Smooth muscle cell (in vitro differentiated cells): Measurements from ENCODE around the gene VPS37D. TPM values are rescaled to one million over a fixed set of nuclear protein-coding genes. Genes with fewer than 3 reads are reported as not detected.

Experiments used
- DNase-seq: peaks from one replicate; lab custom pipeline; 2025; ENCODE audit not compliant: unreplicated experiment; lab: John Stamatoyannopoulos, UW
- H2AFZ ChIP-seq: fragments of 200-600 bp; sonication (generic); 2 replicates; pipeline ENCODE4 v1.6.0; 2016; ENCODE audit warnings: antibody characterized with exemption, low read depth, mild to moderate bottlenecking
- H3F3A ChIP-seq: fragments of 200-600 bp; sonication (generic); 2 replicates; pipeline ENCODE4 v1.6.0; 2017; ENCODE audit warnings: antibody characterized with exemption, low read depth
- H3K27ac ChIP-seq: fragments of 200-600 bp; sonication (generic); 2 replicates; pipeline ENCODE4 v1.5.1; 2016; ENCODE audit warnings: low read depth, mild to moderate bottlenecking
- H3K27me3 ChIP-seq: fragments of 200-600 bp; sonication (generic); 2 replicates; pipeline ENCODE4 v1.6.1; 2016; ENCODE audit warnings: low read depth, mild to moderate bottlenecking
- H3K36me3 ChIP-seq: fragments of 200-600 bp; sonication (generic); 2 replicates; pipeline ENCODE4 v1.5.1; 2016; ENCODE audit warnings: low read depth
- H3K4me1 ChIP-seq: fragments of 200-600 bp; sonication (generic); 2 replicates; pipeline ENCODE4 v1.5.1; 2016; ENCODE audit warnings: low read depth
- H3K4me2 ChIP-seq: fragments of 200-600 bp; sonication (generic); 2 replicates; pipeline ENCODE4 v1.6.0; 2016; ENCODE audit warnings: mild to moderate bottlenecking
- H3K4me3 ChIP-seq: fragments of 200-600 bp; sonication (generic); 2 replicates; pipeline ENCODE4 v1.5.1; 2016; ENCODE audit warnings: mild to moderate bottlenecking
- H3K79me2 ChIP-seq: fragments of 200-600 bp; sonication (generic); 2 replicates; pipeline ENCODE4 v1.6.0; 2016; ENCODE audit warnings: low read depth, mild to moderate bottlenecking
- H3K9ac ChIP-seq: fragments of 200-600 bp; sonication (generic); 2 replicates; pipeline ENCODE4 v1.6.0; 2016; ENCODE audit warnings: low read depth
- H3K9me3 ChIP-seq: fragments of 200-600 bp; sonication (generic); replicated peaks from 2 replicates; pipeline ENCODE4 v1.5.1; 2016; ENCODE audit warnings: low read depth
- H4K20me1 ChIP-seq: fragments of 200-600 bp; sonication (generic); 2 replicates; pipeline ENCODE4 v1.6.0; 2016; ENCODE audit warnings: low read depth
- WGBS: methylation state at CpG from one replicate; pipeline ENCODE4 v1.1.7; 2016; ENCODE audit warnings: low lambda C conversion rate; 5-methylcytosine and 5-hydroxymethylcytosine counted together
- polyA plus RNA-seq: library from polyadenylated mRNA; unstranded; fragments of >200 nt; fragmentation: Nextera tagmentation; extraction: Ambion mirVana; gene quantifications from 2 replicates; pipeline ENCODE4 v1.2.1, GENCODE V29; 2016
- total RNA-seq: library from RNA; depleted of rRNA; stranded (reverse); fragments of >200 nt; gene quantifications from 2 replicates; pipeline ENCODE4 v1.2.3, GENCODE V29; 2014
- TF ChIP-seq, protein P1 (sequence below): fragments of 200-600 bp; sonication (generic); IDR thresholded peaks from 2 replicates; pipeline ENCODE4 v1.5.1; 2017; ENCODE audit warnings: borderline replicate concordance, mild to moderate bottlenecking, antibody characterized with exemption; ENCODE audit not compliant: insufficient read depth, poor library complexity, severe bottlenecking

Gene VPS37D
- total and polyA plus RNA-seq, 2 experiments from 2014 or later: 7.1 to 8.7 TPM

DNA sequence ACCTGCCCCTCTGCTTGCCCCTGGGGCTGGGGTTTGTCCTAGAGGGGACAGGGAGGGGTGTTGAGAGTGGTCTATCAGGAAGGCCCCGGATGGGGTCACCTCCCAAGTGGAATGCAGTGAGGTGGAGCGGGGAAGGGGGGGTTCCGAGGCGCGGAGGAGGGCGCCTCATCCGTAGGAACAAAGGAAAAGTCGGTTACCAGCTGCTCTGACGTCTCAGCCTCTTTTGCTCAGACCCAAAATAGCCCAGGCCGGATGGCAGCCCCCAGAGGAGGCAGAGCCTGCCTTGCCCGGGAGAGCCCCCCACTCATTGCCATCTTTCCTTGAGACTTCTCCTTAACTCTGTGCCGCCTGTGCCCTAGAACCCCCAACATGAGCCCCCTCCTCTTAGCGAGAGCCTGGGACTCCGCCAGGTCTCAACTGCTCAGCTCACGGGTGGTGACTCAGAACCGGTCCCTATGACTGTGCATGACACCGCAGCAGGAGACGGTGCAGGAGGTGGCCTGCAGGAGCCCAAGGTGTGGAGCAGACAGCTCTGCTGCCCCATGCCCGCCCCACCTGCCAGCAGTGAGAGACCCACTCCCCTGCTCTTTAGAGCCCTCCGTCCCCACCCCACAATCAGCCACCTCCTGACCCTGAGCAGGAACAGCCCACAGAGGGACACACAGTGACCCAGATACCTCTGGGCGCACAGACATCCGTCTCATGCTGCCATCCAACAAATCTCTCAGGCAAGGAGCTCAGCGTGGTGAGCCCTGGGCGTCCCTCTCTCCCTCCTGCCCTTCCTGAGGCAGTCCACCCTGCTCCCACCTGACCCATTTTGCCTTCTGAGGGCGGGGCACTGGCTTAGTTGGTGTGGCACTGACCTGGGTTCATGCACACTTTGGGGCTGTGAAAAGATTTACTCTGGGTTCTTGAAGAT, 38.8 kb downstream of the VPS37D start:
- Histone ChIP-seq H3K27ac (no peak overlapping the region), H3K4me2 (no peak overlapping the region), H3F3A (no peaks in the 10 kb centered on the region), H3K9me3 (no peaks in the 10 kb centered on the region), H3K79me2 (peaks cover 13% of the 10 kb centered on the region), H3K9ac (no peak overlapping the region), H3K36me3 (no peaks in the 10 kb centered on the region), H3K4me1 (no peaks in the 10 kb centered on the region), H4K20me1 (peaks cover 78% of the 10 kb centered on the region), H3K27me3 (no peaks in the 10 kb centered on the region), H2AFZ (no peak overlapping the region), H3K4me3 (no peak overlapping the region)
- TF ChIP-seq, protein P1, sequence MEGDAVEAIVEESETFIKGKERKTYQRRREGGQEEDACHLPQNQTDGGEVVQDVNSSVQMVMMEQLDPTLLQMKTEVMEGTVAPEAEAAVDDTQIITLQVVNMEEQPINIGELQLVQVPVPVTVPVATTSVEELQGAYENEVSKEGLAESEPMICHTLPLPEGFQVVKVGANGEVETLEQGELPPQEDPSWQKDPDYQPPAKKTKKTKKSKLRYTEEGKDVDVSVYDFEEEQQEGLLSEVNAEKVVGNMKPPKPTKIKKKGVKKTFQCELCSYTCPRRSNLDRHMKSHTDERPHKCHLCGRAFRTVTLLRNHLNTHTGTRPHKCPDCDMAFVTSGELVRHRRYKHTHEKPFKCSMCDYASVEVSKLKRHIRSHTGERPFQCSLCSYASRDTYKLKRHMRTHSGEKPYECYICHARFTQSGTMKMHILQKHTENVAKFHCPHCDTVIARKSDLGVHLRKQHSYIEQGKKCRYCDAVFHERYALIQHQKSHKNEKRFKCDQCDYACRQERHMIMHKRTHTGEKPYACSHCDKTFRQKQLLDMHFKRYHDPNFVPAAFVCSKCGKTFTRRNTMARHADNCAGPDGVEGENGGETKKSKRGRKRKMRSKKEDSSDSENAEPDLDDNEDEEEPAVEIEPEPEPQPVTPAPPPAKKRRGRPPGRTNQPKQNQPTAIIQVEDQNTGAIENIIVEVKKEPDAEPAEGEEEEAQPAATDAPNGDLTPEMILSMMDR: no peak
- DNase-seq: no peak
- 92% methylated on average over 17 of the region's 25 CpGs for WGBS

DNA sequence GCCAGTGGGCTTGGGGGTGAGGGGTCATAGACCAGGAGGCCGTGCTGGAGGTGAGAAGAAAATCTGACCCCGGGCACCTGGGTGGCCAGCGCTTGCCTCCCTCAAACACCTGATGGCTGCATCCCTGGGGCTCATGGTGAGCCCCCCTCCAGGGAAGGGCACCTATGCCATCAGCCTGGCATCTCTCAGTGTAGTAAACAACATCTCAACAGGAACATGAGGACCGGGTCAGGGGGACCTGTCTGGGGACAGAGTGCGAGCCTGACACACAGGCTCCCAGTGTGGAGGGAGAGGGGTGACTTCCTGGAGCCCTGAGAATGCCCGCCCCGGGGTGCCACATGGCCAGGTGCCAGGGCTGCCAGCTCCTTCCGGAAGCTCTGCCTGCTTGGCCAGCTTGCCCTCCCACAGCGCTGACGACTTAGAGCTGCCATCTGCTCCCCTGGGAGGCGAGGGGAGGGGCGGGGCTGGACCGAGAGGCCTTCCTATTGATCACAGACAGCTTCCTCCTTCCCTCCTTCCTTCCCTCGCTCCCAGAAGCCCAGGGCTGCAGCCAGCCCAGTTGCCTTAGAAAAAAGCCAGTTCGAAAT, 39.5 kb downstream of the VPS37D start:
- Histone ChIP-seq H4K20me1 (peaks cover 85% of the 10 kb centered on the region), H3K9me3 (no peaks in the 10 kb centered on the region), H3K4me2 (no peak overlapping the region), H3F3A (no peaks in the 10 kb centered on the region), H3K4me1 (no peaks in the 10 kb centered on the region), H3K4me3 (no peak overlapping the region), H3K27me3 (no peaks in the 10 kb centered on the region), H3K36me3 (no peaks in the 10 kb centered on the region), H3K27ac (no peak overlapping the region), H3K9ac (no peak overlapping the region), H2AFZ (no peak overlapping the region), H3K79me2 (peaks cover 18% of the 10 kb centered on the region)
- WGBS: 95% methylated on average over 15 of the region's 15 CpGs
- TF ChIP-seq, protein P1: no peak
- no peak for DNase-seq

DNA sequence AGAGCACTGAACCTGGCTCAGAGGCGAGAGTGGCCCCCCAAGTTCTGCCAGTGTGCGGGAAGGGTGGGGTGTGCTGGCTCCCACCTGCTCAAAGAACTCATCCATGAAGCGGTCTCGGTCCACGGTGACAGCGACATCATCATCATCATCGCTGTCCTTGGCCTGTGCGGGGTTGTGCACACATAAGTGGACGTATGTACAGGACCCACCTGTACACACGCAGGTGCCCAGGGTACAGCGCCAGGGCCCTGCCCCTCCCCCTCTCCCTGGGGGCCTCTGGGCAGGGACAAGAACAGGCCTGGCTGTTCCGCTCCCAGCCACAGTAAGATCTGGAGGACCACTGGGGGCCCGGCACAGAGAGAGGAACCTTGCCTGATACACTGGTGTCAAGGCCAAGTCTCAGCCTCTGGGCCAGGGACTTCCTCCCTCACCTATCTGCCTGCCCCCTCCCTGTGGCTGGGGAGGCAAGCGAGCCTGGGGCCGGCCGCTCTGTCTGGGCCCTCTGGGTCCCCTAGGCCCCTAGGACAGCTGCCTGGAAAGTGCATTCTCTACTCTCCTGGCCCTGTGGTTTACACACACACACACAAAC, 41.4 kb downstream of the VPS37D start:
- Histone ChIP-seq H3K4me1 (no peaks in the 10 kb centered on the region), H3K4me2 (no peak overlapping the region), H3K4me3 (no peak overlapping the region), H3F3A (no peaks in the 10 kb centered on the region), H3K79me2 (peaks cover 35% of the 10 kb centered on the region), H3K9me3 (no peaks in the 10 kb centered on the region), H3K9ac (no peak overlapping the region), H3K27me3 (no peaks in the 10 kb centered on the region), H3K36me3 (no peaks in the 10 kb centered on the region), H3K27ac (no peak overlapping the region), H4K20me1 (peaks cover 96% of the 10 kb centered on the region), H2AFZ (no peak overlapping the region)
- WGBS: 97% methylated on average over 16 of the region's 16 CpGs
- no peak for DNase-seq
- TF ChIP-seq, protein P1: no peak
